Karpas-422 (cell line): ENCODE results near the gene GMIP. TPM values are rescaled to one million over a fixed set of nuclear protein-coding genes. Genes with fewer than 3 reads are reported as not detected.

Source experiments
- DNase-seq: peaks from one replicate; pipeline ENCODE4 v3.0.0-alpha.2; 2015
- H2AFZ ChIP-seq: fragments of 200-600 bp; sonication (generic); 2 replicates; pipeline ENCODE4 v1.6.1; 2014; ENCODE audit warnings: antibody characterized with exemption, low read length, mixed read lengths
- H3K27ac ChIP-seq: fragments of 200-600 bp; sonication (generic); 2 replicates; pipeline ENCODE4 v1.5.1; 2014; ENCODE audit warnings: mild to moderate bottlenecking, low read length, moderate library complexity
- H3K27me3 ChIP-seq: fragments of 200-600 bp; sonication (generic); 2 replicates; pipeline ENCODE4 v1.6.1; 2014; ENCODE audit warnings: low read length, mixed read lengths
- H3K36me3 ChIP-seq: fragments of 200-600 bp; sonication (generic); 2 replicates; pipeline ENCODE4 v1.6.1; 2014; ENCODE audit warnings: low read length, mixed read lengths; ENCODE audit not compliant: insufficient read depth
- H3K4me1 ChIP-seq: fragments of 200-600 bp; sonication (generic); 2 replicates; pipeline ENCODE4 v1.6.1; 2014; ENCODE audit warnings: mild to moderate bottlenecking, low read length, mixed read lengths
- H3K4me2 ChIP-seq: fragments of 200-600 bp; sonication (generic); 2 replicates; pipeline ENCODE4 v1.6.1; 2014; ENCODE audit warnings: low read length, low read depth, mild to moderate bottlenecking; ENCODE audit not compliant: poor library complexity, severe bottlenecking
- H3K4me3 ChIP-seq: fragments of 200-600 bp; sonication (generic); 2 replicates; pipeline ENCODE4 v1.5.1; 2014; ENCODE audit warnings: mild to moderate bottlenecking, antibody characterized with exemption, low read length, mixed read lengths
- H3K79me2 ChIP-seq: fragments of 200-600 bp; sonication (generic); 2 replicates; pipeline ENCODE4 v1.6.1; 2014; ENCODE audit warnings: mild to moderate bottlenecking, low read length, mixed read lengths
- H3K9ac ChIP-seq: fragments of 200-600 bp; sonication (generic); 2 replicates; pipeline ENCODE4 v1.6.0; 2014; ENCODE audit warnings: low read length
- H3K9me2 ChIP-seq: fragments of 200-600 bp; sonication (generic), shearing (Covaris generic); replicated peaks from 2 replicates; pipeline ENCODE4 v1.6.0; 2014; ENCODE audit warnings: mild to moderate bottlenecking, low read length, moderate library complexity; ENCODE audit not compliant: insufficient read depth
- H3K9me3 ChIP-seq: fragments of 300-700, 200-600 bp; sonication (generic); 2 replicates; pipeline ENCODE4 v1.6.1; 2014; ENCODE audit warnings: low read length, mixed read lengths
- H4K20me1 ChIP-seq: fragments of 200-600 bp; sonication (generic); 2 replicates; pipeline ENCODE4 v1.6.1; 2014; ENCODE audit warnings: mild to moderate bottlenecking, antibody characterized with exemption, low read length, low read depth; ENCODE audit not compliant: insufficient read depth
- total RNA-seq: library from RNA; depleted of rRNA; stranded (reverse); fragments of >200 nt; shearing (Covaris generic); gene quantifications from 2 replicates; pipeline ENCODE4 v1.2.3, GENCODE V29; 2014; ENCODE audit warnings: low replicate concordance

Gene GMIP
- total RNA-seq, 1 experiment from 2014 or later: 24.3 TPM

DNA sequence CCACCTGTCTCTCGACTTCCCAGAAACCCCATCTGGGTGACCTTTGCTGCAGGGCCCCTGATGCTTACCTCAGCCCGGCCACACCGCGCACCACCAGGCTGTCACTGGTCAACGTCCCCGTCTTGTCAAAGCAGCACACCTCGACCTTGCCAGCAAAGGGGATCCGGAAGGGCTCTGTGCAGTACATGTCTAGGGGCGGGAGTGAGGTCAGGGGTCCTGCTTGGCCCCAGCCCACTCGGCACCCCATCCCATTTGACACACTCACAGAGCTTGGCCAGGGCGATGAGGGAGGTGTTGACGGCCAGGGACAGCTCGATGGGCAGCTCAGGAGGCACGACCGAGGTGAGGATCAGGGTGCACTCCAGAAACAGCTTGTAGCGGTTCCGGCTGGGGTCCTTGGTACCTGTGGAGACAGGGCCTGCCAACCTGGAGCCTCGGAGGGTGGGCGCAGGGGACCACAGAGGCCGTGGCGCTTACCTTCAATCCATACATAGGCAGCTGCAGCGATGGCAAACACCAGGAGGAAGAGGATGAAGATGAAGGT lies 11.7 kb upstream of the GMIP start:
- peaks cover 14% of the 10 kb centered on the region for H3K79me2 ChIP-seq
- H3K4me2 ChIP-seq: no peak overlapping the region
- no peak for DNase-seq
- H3K4me1 ChIP-seq: peaks cover 7% of the 10 kb centered on the region
- H4K20me1 ChIP-seq: peaks cover 18% of the 10 kb centered on the region
- no peak overlapping the region for H2AFZ ChIP-seq
- no peaks in the 10 kb centered on the region for H3K9me3 ChIP-seq
- no peaks in the 10 kb centered on the region for H3K27me3 ChIP-seq
- H3K9ac ChIP-seq: no peak overlapping the region
- H3K4me3 ChIP-seq: no peak overlapping the region
- H3K9me2 ChIP-seq: no peaks in the 10 kb centered on the region
- H3K27ac ChIP-seq: no peak overlapping the region
- peaks cover 36% of the 10 kb centered on the region for H3K36me3 ChIP-seq

GRCh38 chr19:19654441-19654840 lies 11.0 kb upstream of the GMIP start:
- H3K4me3 ChIP-seq: no peak overlapping the region
- peaks cover 7% of the 10 kb centered on the region for H3K4me1 ChIP-seq
- H3K4me2 ChIP-seq: no peak overlapping the region
- no peaks in the 10 kb centered on the region for H3K9me2 ChIP-seq
- no peaks in the 10 kb centered on the region for H3K27me3 ChIP-seq
- H3K27ac ChIP-seq: no peak overlapping the region
- H3K9ac ChIP-seq: no peak overlapping the region
- peaks cover 11% of the 10 kb centered on the region for H4K20me1 ChIP-seq
- no peak overlapping the region for H2AFZ ChIP-seq
- DNase-seq: no peak
- peaks cover 33% of the 10 kb centered on the region for H3K36me3 ChIP-seq
- H3K79me2 ChIP-seq: peaks cover 7% of the 10 kb centered on the region
- no peaks in the 10 kb centered on the region for H3K9me3 ChIP-seq

DNA sequence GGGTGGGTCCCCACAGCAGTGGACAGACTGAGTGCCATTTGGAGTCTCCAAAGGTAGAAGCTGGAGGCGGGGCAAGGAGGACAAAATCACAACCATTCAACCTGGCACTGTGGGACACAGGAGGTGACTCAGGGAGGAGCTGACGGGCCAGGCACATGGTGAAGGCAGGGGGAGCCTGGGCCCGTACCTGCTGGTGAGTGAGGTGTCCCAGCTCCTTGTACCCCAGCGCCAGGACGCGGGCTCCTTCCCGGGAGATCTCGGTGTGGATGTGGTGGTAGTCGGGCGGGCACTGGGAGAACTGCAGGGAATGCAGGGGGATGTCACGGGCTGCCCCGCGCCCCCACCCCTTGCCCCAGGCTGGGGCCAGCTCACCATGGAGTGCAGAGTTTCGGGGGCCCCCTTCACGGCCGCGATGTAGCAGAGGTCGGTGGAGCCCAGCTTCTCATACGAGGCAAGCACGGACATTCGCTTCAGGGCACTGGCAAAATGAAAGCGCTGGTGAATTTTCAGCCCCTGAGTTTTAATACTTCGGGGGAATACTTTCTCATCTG lies 10.2 kb upstream of the GMIP start:
- peaks cover 11% of the 10 kb centered on the region for H4K20me1 ChIP-seq
- no peak overlapping the region for H3K4me3 ChIP-seq
- no peak overlapping the region for H3K4me2 ChIP-seq
- no peak for DNase-seq
- no peak overlapping the region for H2AFZ ChIP-seq
- no peaks in the 10 kb centered on the region for H3K9me2 ChIP-seq
- H3K36me3 ChIP-seq: peaks cover 28% of the 10 kb centered on the region
- peaks cover 6% of the 10 kb centered on the region for H3K79me2 ChIP-seq
- H3K27ac ChIP-seq: no peak overlapping the region
- no peaks in the 10 kb centered on the region for H3K9me3 ChIP-seq
- H3K9ac ChIP-seq: no peak overlapping the region
- no peaks in the 10 kb centered on the region for H3K27me3 ChIP-seq
- H3K4me1 ChIP-seq: peaks cover 7% of the 10 kb centered on the region

DNA sequence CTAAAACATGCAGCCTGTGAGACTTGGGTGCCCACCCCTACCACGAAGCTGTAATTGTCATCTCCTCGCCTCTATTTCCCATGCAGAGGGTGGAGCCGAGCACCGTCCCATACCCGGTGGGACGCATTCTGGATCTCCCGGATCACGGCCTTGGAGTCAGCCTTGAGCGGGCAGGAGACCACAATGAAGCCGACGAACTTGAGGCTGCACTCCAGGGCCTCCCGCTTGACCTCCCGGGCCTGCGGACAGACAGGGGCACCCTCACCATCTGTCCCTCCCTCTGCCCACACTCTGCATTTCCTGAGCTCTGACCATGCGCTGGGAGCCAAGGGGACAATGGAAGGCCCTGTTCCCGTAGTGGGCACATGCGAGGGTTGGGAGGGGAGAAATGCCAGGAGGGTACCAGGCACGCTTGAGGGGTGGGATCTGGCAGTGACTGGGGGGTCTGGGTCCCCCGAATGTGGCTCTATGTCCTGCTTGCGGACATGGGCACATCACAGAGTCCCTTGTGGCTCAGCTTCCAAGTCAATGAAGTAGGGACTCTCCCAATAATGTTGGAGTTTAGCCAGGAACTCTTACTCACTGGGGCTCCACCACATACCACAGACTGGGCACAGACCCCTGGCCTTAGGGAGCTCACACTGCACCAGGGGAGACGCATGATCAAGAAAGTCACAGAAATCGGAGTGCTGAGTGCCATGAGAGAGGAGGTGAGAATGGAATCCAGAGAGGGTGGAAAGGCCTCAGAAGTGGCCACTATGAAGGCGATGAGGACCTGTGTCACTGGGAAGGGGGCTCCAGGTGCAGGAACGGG lies 9.2 kb upstream of the GMIP start:
- no peaks in the 10 kb centered on the region for H3K9me3 ChIP-seq
- no peak for DNase-seq
- no peak overlapping the region for H3K4me3 ChIP-seq
- H3K27ac ChIP-seq: no peak overlapping the region
- no peak overlapping the region for H2AFZ ChIP-seq
- H3K9me2 ChIP-seq: no peaks in the 10 kb centered on the region
- H3K4me2 ChIP-seq: no peak overlapping the region
- H3K9ac ChIP-seq: no peak overlapping the region
- no peaks in the 10 kb centered on the region for H3K27me3 ChIP-seq
- H4K20me1 ChIP-seq: peaks cover 11% of the 10 kb centered on the region
- no peaks in the 10 kb centered on the region for H3K79me2 ChIP-seq
- H3K36me3 ChIP-seq: peaks cover 22% of the 10 kb centered on the region
- H3K4me1 ChIP-seq: peaks cover 7% of the 10 kb centered on the region

GRCh38 chr19:19651076-19651475 lies 7.6 kb upstream of the GMIP start:
- H3K9ac ChIP-seq: no peak overlapping the region
- DNase-seq: no peak
- H3K27me3 ChIP-seq: no peaks in the 10 kb centered on the region
- no peak overlapping the region for H3K4me2 ChIP-seq
- H2AFZ ChIP-seq: no peak overlapping the region
- H3K36me3 ChIP-seq: peaks cover 25% of the 10 kb centered on the region
- peaks cover 7% of the 10 kb centered on the region for H3K4me1 ChIP-seq
- no peak overlapping the region for H3K27ac ChIP-seq
- H3K9me2 ChIP-seq: no peaks in the 10 kb centered on the region
- no peak overlapping the region for H3K4me3 ChIP-seq
- H4K20me1 ChIP-seq: peaks cover 3% of the 10 kb centered on the region; the same call in 1 of the 2 replicates
- H3K79me2 ChIP-seq: no peaks in the 10 kb centered on the region
- no peaks in the 10 kb centered on the region for H3K9me3 ChIP-seq

DNA sequence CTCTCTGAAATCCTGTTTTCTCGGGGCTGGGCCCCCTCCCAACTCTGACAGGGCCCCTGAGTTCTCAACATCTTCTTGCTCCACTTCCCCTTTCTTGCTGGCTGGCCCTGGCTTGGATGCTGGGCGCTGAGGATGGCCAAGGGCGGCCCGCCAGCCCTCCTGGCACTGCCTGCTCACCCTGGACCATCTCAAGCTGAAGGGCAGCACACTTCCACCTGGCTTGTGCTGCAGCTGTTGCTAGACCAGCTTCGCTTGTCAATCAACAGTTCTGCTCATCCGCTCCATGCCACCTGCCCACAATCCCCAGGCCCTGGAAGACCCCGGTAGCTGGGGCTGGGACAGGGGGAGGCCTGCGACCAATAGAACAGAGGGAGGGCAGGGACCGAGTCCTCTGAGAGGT lies 6.9 kb upstream of the GMIP start:
- H2AFZ ChIP-seq: no peak overlapping the region
- H3K4me1 ChIP-seq: peaks cover 7% of the 10 kb centered on the region
- no peaks in the 10 kb centered on the region for H3K9me2 ChIP-seq
- H3K4me2 ChIP-seq: no peak overlapping the region
- DNase-seq: no peak
- H3K36me3 ChIP-seq: peaks cover 20% of the 10 kb centered on the region
- H3K79me2 ChIP-seq: no peaks in the 10 kb centered on the region
- no peaks in the 10 kb centered on the region for H3K9me3 ChIP-seq
- no peaks in the 10 kb centered on the region for H3K27me3 ChIP-seq
- no peak overlapping the region for H3K9ac ChIP-seq
- H4K20me1 ChIP-seq: no peaks in the 10 kb centered on the region; the same call in 1 of the 2 replicates
- no peak overlapping the region for H3K4me3 ChIP-seq
- H3K27ac ChIP-seq: no peak overlapping the region

- H3K27me3 ChIP-seq: no peaks in the 10 kb centered on the region
- H3K36me3 ChIP-seq: peaks cover 20% of the 10 kb centered on the region
- no peaks in the 10 kb centered on the region; the same call in 1 of the 2 replicates for H4K20me1 ChIP-seq
- no peak overlapping the region for H3K27ac ChIP-seq
- no peak overlapping the region for H3K4me2 ChIP-seq
- H3K79me2 ChIP-seq: no peaks in the 10 kb centered on the region
- H3K4me1 ChIP-seq: peaks cover 7% of the 10 kb centered on the region
- DNase-seq: no peak
- no peak overlapping the region for H3K9ac ChIP-seq
- no peak overlapping the region for H3K4me3 ChIP-seq
- H3K9me3 ChIP-seq: no peaks in the 10 kb centered on the region
- no peaks in the 10 kb centered on the region for H3K9me2 ChIP-seq
- no peak overlapping the region for H2AFZ ChIP-seq
These were observed 6.1 kb upstream of the GMIP start for GRCh38 chr19:19649580-19649995.

GRCh38 chr19:19649155-19649554 lies 5.7 kb upstream of the GMIP start:
- Histone ChIP-seq H3K36me3 (peaks cover 20% of the 10 kb centered on the region), H2AFZ (no peak overlapping the region), H3K4me3 (no peak overlapping the region), H3K9ac (no peak overlapping the region), H3K27me3 (no peaks in the 10 kb centered on the region), H3K79me2 (no peaks in the 10 kb centered on the region), H3K9me2 (no peaks in the 10 kb centered on the region), H3K4me2 (no peak overlapping the region), H3K9me3 (no peaks in the 10 kb centered on the region), H3K27ac (no peak overlapping the region), H4K20me1 (no peaks in the 10 kb centered on the region; the same call in 1 of the 2 replicates), H3K4me1 (peaks cover 7% of the 10 kb centered on the region)
- DNase-seq: no peak
